Suprapubic skin (tissue), 4 donors: Measurements from ENCODE around the gene ZC3H14. TPM values are rescaled to one million over a fixed set of nuclear protein-coding genes. Genes with fewer than 3 reads are reported as not detected.
"Not testable (repeated sequence)": the region's sequence is repeated elsewhere in the genome, so short reads cannot be mapped to it uniquely, and the experiment has no call there.

Source experiments
- DNase-seq, 2 donors: peaks; one replicate each; pipeline ENCODE4 v3.0.0-alpha.2; 2019; ENCODE audit warnings: low spot score in 2 of 2
- H3K27ac ChIP-seq: fragments of 200-600 bp; sonication (generic); one replicate; pipeline ENCODE4 v1.5.1; 2019
- H3K27me3 ChIP-seq: fragments of 200-600 bp; sonication (generic); one replicate; pipeline ENCODE4 v1.5.1; 2019
- H3K36me3 ChIP-seq: fragments of 200-600 bp; sonication (generic); one replicate; pipeline ENCODE4 v1.5.1; 2019
- H3K4me1 ChIP-seq: fragments of 200-600 bp; sonication (generic); one replicate; pipeline ENCODE4 v1.5.1; 2019
- H3K4me3 ChIP-seq: fragments of 200-600 bp; sonication (generic); one replicate; pipeline ENCODE4 v1.5.1; 2019; ENCODE audit warnings: mild to moderate bottlenecking
- H3K9me3 ChIP-seq: fragments of 200-600 bp; sonication (generic); one replicate; pipeline ENCODE4 v1.5.1; 2019
- EP300 ChIP-seq: sonication (generic); formaldehyde crosslinking; IDR thresholded peaks from one replicate; pipeline ENCODE4 v1.6.1; 2017; ENCODE audit warnings: antibody characterized with exemption
- POLR2A ChIP-seq, 2 donors: fragments of 450-650 bp; IDR thresholded peaks; one replicate each; pipeline ENCODE4 v1.6.1; 2017; ENCODE audit warnings: antibody characterized with exemption in 2 of 2, mild to moderate bottlenecking in 2 of 2, moderate library complexity in 2 of 2
- POLR2AphosphoS5 ChIP-seq, 3 donors: sonication (generic); formaldehyde crosslinking; IDR thresholded peaks; one replicate each; pipeline ENCODE4 v1.6.1; 2017; ENCODE audit warnings: antibody characterized with exemption in 3 of 3
- WGBS: methylation state at CpG from one replicate; pipeline ENCODE4 v1.1.5; 2018; 5-methylcytosine and 5-hydroxymethylcytosine counted together
- total RNA-seq, 4 donors: library from RNA; depleted of rRNA; stranded (reverse); fragments of >200 nt; gene quantifications; one replicate each; pipeline ENCODE4 v1.1.0, GENCODE V29; 2016
- TF ChIP-seq, protein P1 (sequence below), 2 donors: fragments of 200-600 bp in 1 of 2; fragments of 450-650 bp in 1 of 2; sonication (generic) in 1 of 2; IDR thresholded peaks; one replicate each; pipeline ENCODE4 v1.5.1; 2016 to 2019; ENCODE audit warnings: antibody characterized with exemption in 2 of 2, mild to moderate bottlenecking in 1 of 2, moderate library complexity in 1 of 2

The ZC3H14 gene
- total RNA-seq, 4 donors from 2014 or later, result 49.2 to 83.6 (median 59.9) TPM

DNA sequence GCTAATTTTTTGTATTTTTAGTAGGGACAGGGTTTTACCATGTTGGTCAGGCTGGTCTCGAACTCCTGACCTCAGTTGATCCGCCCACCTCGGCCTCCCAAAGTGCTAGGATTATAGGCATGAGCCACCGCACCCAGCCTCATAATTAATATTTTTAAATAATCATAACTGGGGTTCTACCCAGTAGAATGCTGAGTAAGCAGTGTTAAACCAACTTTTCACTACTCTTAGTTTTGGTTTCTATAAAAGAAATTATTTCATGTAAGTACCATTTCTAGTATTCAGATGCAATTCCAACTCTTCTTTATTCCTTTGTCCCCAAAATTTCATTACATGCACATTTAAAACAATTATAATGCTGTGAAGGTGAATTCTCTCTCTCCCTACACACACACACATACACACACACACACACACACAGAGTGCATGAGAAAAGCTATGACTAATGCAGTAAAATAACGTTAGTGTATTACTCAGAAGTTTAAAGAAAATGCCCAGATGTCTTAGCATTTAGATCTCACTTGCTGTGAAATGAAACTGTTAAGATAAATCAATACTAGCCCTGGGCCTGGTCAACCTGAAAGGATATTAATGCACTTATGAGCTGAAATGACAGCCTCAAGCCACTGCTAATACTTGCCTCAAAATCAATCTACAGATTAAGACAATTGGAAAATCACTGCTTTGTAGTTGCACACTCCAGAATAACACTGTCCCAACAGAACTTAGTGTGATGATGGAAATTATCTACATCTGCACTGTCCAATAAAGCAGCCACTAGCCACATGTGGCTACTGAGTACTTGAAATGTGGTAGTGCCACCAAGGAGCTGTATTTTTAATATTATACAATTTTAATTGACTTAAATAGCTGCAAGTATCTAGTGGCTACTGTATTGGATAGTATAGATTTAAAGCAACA is 44.0 kb upstream of the ZC3H14 start:
- WGBS, result 78% methylated on average over 5 of the region's 5 CpGs
- Histone ChIP-seq H3K4me3 (no peak overlapping the region), H3K27me3 (no peaks in the 10 kb centered on the region), H3K36me3 (peaks cover 16% of the 10 kb centered on the region), H3K9me3 (no peaks in the 10 kb centered on the region), H3K4me1 (no peaks in the 10 kb centered on the region), H3K27ac (no peak overlapping the region)
- DNase-seq, result no peak
- no peak for TF ChIP-seq POLR2A (IDR thresholded peaks at IDR 0.05)
- TF ChIP-seq POLR2AphosphoS5 (IDR thresholded peaks at IDR 0.05), result no peak
- no peak for TF ChIP-seq EP300
- TF ChIP-seq, protein P1, sequence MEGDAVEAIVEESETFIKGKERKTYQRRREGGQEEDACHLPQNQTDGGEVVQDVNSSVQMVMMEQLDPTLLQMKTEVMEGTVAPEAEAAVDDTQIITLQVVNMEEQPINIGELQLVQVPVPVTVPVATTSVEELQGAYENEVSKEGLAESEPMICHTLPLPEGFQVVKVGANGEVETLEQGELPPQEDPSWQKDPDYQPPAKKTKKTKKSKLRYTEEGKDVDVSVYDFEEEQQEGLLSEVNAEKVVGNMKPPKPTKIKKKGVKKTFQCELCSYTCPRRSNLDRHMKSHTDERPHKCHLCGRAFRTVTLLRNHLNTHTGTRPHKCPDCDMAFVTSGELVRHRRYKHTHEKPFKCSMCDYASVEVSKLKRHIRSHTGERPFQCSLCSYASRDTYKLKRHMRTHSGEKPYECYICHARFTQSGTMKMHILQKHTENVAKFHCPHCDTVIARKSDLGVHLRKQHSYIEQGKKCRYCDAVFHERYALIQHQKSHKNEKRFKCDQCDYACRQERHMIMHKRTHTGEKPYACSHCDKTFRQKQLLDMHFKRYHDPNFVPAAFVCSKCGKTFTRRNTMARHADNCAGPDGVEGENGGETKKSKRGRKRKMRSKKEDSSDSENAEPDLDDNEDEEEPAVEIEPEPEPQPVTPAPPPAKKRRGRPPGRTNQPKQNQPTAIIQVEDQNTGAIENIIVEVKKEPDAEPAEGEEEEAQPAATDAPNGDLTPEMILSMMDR (IDR thresholded peaks at IDR 0.05), result no peak

DNA sequence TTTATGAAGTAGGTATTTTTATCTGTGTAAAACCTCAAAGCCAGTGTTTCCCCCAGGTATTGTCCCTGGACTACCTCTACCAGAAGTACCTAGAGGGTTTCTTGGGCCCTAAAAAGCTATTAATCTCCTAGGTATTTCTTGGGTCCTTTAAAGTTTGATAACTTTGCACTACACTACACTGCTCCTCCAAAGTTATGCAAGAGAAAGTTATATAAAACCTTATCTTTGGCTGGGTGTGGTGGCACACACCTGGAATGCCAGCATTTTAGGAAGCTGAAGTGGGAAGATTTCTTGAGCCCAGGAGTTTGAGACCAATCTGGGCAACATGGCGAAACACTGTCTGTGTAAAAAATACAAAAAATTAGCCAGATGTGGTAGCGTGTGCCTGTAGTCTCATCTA is 42.9 kb upstream of the ZC3H14 start:
- H3K36me3 ChIP-seq, result peaks cover 9% of the 10 kb centered on the region
- 90% methylated on average over 2 of the region's 2 CpGs for WGBS
- no peaks in the 10 kb centered on the region for H3K4me1 ChIP-seq
- no peaks in the 10 kb centered on the region for H3K27me3 ChIP-seq
- H3K4me3 ChIP-seq, result no peak overlapping the region
- DNase-seq, result no peak
- no peak for TF ChIP-seq POLR2AphosphoS5 (IDR thresholded peaks at IDR 0.05)
- H3K9me3 ChIP-seq, result no peaks in the 10 kb centered on the region
- H3K27ac ChIP-seq, result no peak overlapping the region

DNA sequence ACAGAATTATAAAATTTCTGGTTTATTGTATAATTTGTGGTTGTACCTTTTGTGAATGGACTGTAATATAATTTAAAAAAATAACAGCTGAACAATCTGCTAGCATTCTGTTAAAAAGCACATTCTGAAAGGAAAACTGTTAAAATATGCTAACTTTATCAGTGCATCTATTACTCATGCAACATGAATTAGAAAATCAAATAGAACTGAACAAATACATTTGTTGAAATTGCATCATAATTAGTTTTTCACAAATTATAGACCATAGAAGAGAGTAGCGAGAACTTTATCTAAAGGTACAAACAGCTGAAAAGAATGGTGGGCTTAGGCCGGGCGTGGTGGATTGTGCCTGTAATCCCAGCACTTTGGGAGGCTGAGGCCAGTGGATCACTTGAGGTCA is 41.0 kb upstream of the ZC3H14 start:
- Histone ChIP-seq H3K4me3 (no peak overlapping the region), H3K36me3 (no peaks in the 10 kb centered on the region), H3K9me3 (no peaks in the 10 kb centered on the region), H3K27ac (no peak overlapping the region), H3K4me1 (no peaks in the 10 kb centered on the region), H3K27me3 (no peaks in the 10 kb centered on the region)
- TF ChIP-seq EP300 (no peak), POLR2A (IDR thresholded peaks at IDR 0.05) (no peak), POLR2AphosphoS5 (IDR thresholded peaks at IDR 0.05) (no peak)
- TF ChIP-seq, protein P1 (IDR thresholded peaks at IDR 0.05), result no peak
- no peak for DNase-seq
- 91% methylated on average over 3 of the region's 3 CpGs for WGBS

DNA sequence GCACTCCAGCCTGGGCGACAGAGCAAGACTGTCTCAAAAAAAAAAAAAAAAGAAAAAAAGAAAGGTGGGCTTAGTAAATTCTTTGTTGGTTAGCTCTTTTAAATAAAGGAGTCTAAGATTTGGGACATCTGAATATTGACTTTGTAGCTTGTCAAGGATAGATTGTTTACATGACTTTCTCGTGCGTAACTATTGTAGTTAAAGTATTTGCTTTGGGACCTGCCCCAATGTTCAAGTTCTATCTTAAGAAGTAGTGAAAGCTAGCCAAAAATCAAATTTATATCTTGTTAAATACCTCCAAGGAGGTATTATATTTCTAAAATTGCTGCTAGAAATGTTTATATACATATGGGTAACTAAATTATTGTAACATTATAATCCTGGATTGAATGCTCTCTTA is 40.4 kb upstream of the ZC3H14 start:
- H3K27me3 ChIP-seq, result no peaks in the 10 kb centered on the region
- TF ChIP-seq EP300 (no peak), POLR2A (IDR thresholded peaks at IDR 0.05) (no peak), POLR2AphosphoS5 (IDR thresholded peaks at IDR 0.05) (no peak)
- TF ChIP-seq, protein P1 (IDR thresholded peaks at IDR 0.05), result no peak
- H3K4me3 ChIP-seq, result no peak overlapping the region
- WGBS, result 77% methylated on average over 3 of the region's 3 CpGs
- H3K9me3 ChIP-seq, result no peaks in the 10 kb centered on the region
- no peak for DNase-seq
- H3K36me3 ChIP-seq, result no peaks in the 10 kb centered on the region
- H3K27ac ChIP-seq, result no peak overlapping the region
- H3K4me1 ChIP-seq, result no peaks in the 10 kb centered on the region

DNA sequence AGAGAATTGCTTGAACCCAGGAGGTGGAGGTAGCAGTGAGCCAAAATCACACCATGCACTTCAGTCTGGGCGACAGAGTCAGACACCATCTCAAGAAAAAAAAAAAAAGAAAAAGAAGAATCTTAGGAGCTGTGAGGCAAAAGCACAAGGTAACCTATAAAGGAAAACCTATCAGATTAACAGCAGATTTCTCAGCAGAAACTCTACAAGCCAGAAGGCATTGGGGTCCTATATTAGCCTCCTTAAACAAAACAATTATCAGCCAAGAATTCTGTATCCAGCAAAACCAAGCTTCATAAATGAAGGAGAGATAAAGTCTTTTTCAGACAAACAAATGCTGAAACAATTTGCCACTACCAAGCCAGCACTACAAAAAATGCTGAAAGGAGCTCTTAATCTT is 32.9 kb upstream of the ZC3H14 start:
- not testable (repeated sequence) for H3K27ac ChIP-seq, H3K4me3 ChIP-seq, DNase-seq, H3K4me1 ChIP-seq, H3K27me3 ChIP-seq, H3K9me3 ChIP-seq
- H3K36me3 ChIP-seq, result peaks cover 12% of the 10 kb centered on the region
- WGBS, result 100% methylated on average over 1 of the region's 1 CpG

DNA sequence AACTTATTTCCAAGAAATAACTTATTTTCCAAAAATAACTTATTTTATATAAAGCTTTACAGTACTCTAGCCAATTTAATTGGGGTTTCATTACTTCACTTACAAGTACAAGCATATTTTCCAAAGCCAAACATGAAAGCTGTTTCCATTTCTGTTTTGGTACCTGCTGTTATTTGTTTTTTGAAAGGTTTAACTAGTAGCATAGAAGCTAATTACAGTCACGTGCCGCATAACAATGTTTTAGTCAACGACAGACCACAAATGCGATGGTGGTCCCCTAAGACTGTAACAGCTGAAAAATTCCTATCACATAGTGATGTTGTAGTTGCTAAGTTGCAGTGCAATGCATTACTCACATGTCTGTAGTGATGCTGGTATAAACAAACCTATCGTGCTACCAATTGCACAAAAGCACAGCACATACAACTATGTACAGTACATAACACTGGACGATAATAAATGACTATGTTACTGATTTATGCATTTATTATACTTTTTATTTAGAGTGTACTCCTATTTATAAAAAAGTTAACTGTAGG is 29.7 kb upstream of the ZC3H14 start:
- Histone ChIP-seq H3K4me1 (no peaks in the 10 kb centered on the region), H3K4me3 (no peak overlapping the region), H3K36me3 (peaks cover 19% of the 10 kb centered on the region), H3K27ac (no peak overlapping the region), H3K9me3 (no peaks in the 10 kb centered on the region), H3K27me3 (no peaks in the 10 kb centered on the region)
- 94% methylated on average over 6 of the region's 6 CpGs for WGBS
- no peak for TF ChIP-seq EP300
- TF ChIP-seq POLR2A (IDR thresholded peaks at IDR 0.05), result no peak
- TF ChIP-seq POLR2AphosphoS5 (IDR thresholded peaks at IDR 0.05), result no peak
- TF ChIP-seq, protein P1 (IDR thresholded peaks at IDR 0.05), result no peak
- DNase-seq, result no peak
